ENCODE results near the gene CNNM2.

The CNNM2 gene

DNA sequence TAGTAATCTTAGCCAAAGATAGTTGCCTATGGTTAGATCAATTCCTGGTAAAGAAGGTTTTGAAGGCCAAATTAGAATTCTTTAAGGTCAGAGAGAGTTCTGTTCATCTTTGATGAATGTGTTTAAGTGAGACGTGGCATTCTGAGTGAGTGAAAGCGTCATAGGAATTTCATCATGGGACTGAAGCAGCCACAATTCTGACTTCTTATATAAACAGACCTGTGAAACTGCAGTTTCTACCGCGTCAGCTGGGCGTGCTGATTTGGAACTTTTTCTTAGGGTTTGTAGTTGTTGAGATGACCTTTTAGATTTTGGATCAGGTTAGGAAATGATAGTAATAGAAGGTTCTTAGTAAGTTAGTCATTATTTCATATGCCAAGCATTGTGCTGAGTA is 103.8 kb downstream of the CNNM2 start:
- Histone ChIP-seq H3K4me3 (ENCODE audit: low read length) (no peak overlapping the region), H4K20me1 (ENCODE audit: control insufficient read depth, insufficient read depth, low read depth, low read length) (no peaks in the 10 kb centered on the region), H3K9me3 (ENCODE audit: control insufficient read depth, insufficient read depth, low read length) (no peaks in the 10 kb centered on the region), H3F3A (ENCODE audit: control insufficient read depth, insufficient read depth) (no peaks in the 10 kb centered on the region), H3K4me2 (ENCODE audit: low read length) (no peak overlapping the region), H3K4me1 (ENCODE audit: control insufficient read depth, low read length) (no peaks in the 10 kb centered on the region), H3K27me3 (ENCODE audit: control insufficient read depth, low read length) (peaks cover 4% of the 10 kb centered on the region; the same call in 1 of the 2 replicates), H3K9me2 (replicated peaks; ENCODE audit: control insufficient read depth, low read length) (no peaks in the 10 kb centered on the region), H3K27ac (ENCODE audit: low read depth, low read length) (no peak overlapping the region), H3K79me2 (ENCODE audit: control insufficient read depth, low read length) (no peaks in the 10 kb centered on the region), H3K36me3 (ENCODE audit: control insufficient read depth, low read length) (no peaks in the 10 kb centered on the region)
- TF ChIP-seq EZH2phosphoT487 (IDR thresholded peaks at IDR 0.05; ENCODE audit: borderline replicate concordance, low read length): no peak
- TF ChIP-seq, protein P1, sequence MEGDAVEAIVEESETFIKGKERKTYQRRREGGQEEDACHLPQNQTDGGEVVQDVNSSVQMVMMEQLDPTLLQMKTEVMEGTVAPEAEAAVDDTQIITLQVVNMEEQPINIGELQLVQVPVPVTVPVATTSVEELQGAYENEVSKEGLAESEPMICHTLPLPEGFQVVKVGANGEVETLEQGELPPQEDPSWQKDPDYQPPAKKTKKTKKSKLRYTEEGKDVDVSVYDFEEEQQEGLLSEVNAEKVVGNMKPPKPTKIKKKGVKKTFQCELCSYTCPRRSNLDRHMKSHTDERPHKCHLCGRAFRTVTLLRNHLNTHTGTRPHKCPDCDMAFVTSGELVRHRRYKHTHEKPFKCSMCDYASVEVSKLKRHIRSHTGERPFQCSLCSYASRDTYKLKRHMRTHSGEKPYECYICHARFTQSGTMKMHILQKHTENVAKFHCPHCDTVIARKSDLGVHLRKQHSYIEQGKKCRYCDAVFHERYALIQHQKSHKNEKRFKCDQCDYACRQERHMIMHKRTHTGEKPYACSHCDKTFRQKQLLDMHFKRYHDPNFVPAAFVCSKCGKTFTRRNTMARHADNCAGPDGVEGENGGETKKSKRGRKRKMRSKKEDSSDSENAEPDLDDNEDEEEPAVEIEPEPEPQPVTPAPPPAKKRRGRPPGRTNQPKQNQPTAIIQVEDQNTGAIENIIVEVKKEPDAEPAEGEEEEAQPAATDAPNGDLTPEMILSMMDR (IDR thresholded peaks at IDR 0.05; ENCODE audit: low read depth, low read length, poor library complexity, severe bottlenecking): no peak

DNA sequence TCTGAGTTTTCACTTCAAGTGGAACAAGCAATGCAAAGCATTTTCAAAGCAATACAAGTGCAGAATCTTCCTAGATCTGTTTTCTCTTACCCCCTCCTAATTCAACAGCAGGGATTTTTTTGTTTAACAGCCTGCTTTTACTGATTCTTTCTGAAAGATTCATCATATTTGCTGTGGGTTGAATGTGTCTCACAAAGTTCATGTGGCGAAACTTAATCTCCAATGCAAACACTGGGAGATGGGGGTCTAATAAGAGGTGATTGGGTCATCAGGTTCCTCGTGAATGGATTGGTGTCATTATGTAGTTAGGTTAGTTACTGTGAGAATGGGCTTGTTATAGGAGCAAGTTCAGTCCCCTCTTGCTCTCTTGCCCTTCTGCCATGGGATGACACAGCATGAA is 107.6 kb downstream of the CNNM2 start:
- Histone ChIP-seq H3K27me3 (ENCODE audit: control insufficient read depth, low read length) (peaks cover 2% of the 10 kb centered on the region; the same call in 1 of the 2 replicates), H4K20me1 (ENCODE audit: control insufficient read depth, insufficient read depth, low read depth, low read length) (no peaks in the 10 kb centered on the region), H3K4me1 (ENCODE audit: control insufficient read depth, low read length) (no peaks in the 10 kb centered on the region), H3K4me3 (ENCODE audit: low read length) (no peak overlapping the region), H3K36me3 (ENCODE audit: control insufficient read depth, low read length) (no peaks in the 10 kb centered on the region), H3K4me2 (ENCODE audit: low read length) (no peak overlapping the region), H3K9me3 (ENCODE audit: control insufficient read depth, insufficient read depth, low read length) (no peaks in the 10 kb centered on the region), H3F3A (ENCODE audit: control insufficient read depth, insufficient read depth) (no peaks in the 10 kb centered on the region), H3K79me2 (ENCODE audit: control insufficient read depth, low read length) (no peaks in the 10 kb centered on the region), H3K27ac (ENCODE audit: low read depth, low read length) (no peak overlapping the region), H3K9me2 (replicated peaks; ENCODE audit: control insufficient read depth, low read length) (no peaks in the 10 kb centered on the region)
- TF ChIP-seq, protein P1 (IDR thresholded peaks at IDR 0.05; ENCODE audit: low read depth, low read length, poor library complexity, severe bottlenecking): no peak
- no peak for TF ChIP-seq EZH2phosphoT487 (IDR thresholded peaks at IDR 0.05; ENCODE audit: borderline replicate concordance, low read length)

DNA sequence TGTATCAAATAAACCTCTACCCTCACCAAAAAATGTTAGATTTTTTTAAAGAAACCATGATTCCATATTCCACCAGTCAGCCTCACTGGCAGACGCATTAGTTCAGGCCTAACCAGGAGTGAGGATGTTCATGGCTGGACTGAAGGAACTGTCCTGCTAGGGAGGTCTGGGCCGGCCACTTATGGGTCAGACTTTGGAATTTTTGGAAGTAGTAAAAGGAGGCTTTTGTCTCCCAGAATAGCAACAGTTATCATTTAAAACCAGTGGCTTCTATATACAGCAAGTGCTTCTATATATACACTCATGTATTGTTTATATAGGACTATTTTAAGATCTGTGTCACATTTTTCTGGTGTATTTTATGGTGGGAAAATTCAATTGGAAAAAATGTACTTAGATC is 120.5 kb downstream of the CNNM2 start:
- Histone ChIP-seq H3K4me2 (ENCODE audit: low read length) (no peak overlapping the region), H3K9me3 (ENCODE audit: control insufficient read depth, insufficient read depth, low read length) (no peaks in the 10 kb centered on the region), H3K79me2 (ENCODE audit: control insufficient read depth, low read length) (no peaks in the 10 kb centered on the region), H3K27me3 (ENCODE audit: control insufficient read depth, low read length) (0 out of 2 replicates have a peak, but pooled peaks cover 2% of the 10 kb centered on the region), H3K27ac (ENCODE audit: low read depth, low read length) (no peak overlapping the region), H3K4me1 (ENCODE audit: control insufficient read depth, low read length) (peaks cover 14% of the 10 kb centered on the region), H3F3A (ENCODE audit: control insufficient read depth, insufficient read depth) (no peaks in the 10 kb centered on the region), H3K36me3 (ENCODE audit: control insufficient read depth, low read length) (no peaks in the 10 kb centered on the region), H3K4me3 (ENCODE audit: low read length) (no peak overlapping the region), H3K9me2 (replicated peaks; ENCODE audit: control insufficient read depth, low read length) (no peaks in the 10 kb centered on the region), H4K20me1 (ENCODE audit: control insufficient read depth, insufficient read depth, low read depth, low read length) (no peaks in the 10 kb centered on the region)
- TF ChIP-seq, protein P1 (IDR thresholded peaks at IDR 0.05; ENCODE audit: low read depth, low read length, poor library complexity, severe bottlenecking): no peak
- no peak for TF ChIP-seq EZH2phosphoT487 (IDR thresholded peaks at IDR 0.05; ENCODE audit: borderline replicate concordance, low read length)
